Body of pancreas (tissue), 4 donors: Measurements from ENCODE around the gene IFIT5. TPM values are rescaled to one million over a fixed set of nuclear protein-coding genes. Genes with fewer than 3 reads are reported as not detected.
"Not testable (repeated sequence)": the region's sequence is repeated elsewhere in the genome, so short reads cannot be mapped to it uniquely, and the experiment has no call there.

ENCODE experiments used
- ATAC-seq: fragments of 150-250 bp; one replicate; pipeline ENCODE4 v1.9.1; 2016
- DNase-seq, 4 donors: peaks; one replicate each; pipeline ENCODE4 v3.0.0-alpha.2; 2019
- H3K27ac ChIP-seq, 4 donors: fragments of 200-600 bp; sonication (generic); 1 replicate in 3 of 4; 2 replicates in 1 of 4; pipeline versions ENCODE4 v1.5.1 to v1.6.1; 2016 to 2019; ENCODE audit warnings: mild to moderate bottlenecking in 1 of 4, mixed read lengths in 1 of 4, moderate library complexity in 1 of 4
- H3K27me3 ChIP-seq, 2 donors: fragments of 200-600 bp; sonication (generic); one replicate each; pipeline ENCODE4 v1.6.0; 2016; ENCODE audit warnings: mild to moderate bottlenecking in 1 of 2
- H3K36me3 ChIP-seq, 2 donors: fragments of 200-600 bp; sonication (generic); replicated peaks in 1 of 2; 2 replicates each; pipeline ENCODE4 v1.5.1; 2016; ENCODE audit warnings: low read depth in 2 of 2; ENCODE audit not compliant: insufficient read depth in 1 of 2
- H3K4me1 ChIP-seq: fragments of 200-600 bp; sonication (generic); one replicate; pipeline ENCODE4 v1.6.0; 2016
- H3K4me3 ChIP-seq, 2 donors: fragments of 200-600 bp; sonication (generic); 1 replicate in 1 of 2; 2 replicates in 1 of 2; pipeline ENCODE4 v1.5.1; 2016 to 2019
- H3K9me3 ChIP-seq, 3 donors: fragments of 200-600 bp; sonication (generic); 1 replicate in 2 of 3; 2 replicates in 1 of 3; pipeline ENCODE4 v1.5.1; 2016
- CTCF ChIP-seq, 7 experiments: fragments of 450-650 bp in 4 of 7; fragments of 200-600 bp in 3 of 7; sonication (generic) in 3 of 7; IDR thresholded peaks; one replicate each; pipeline ENCODE4 v1.5.1; 2016 to 2019; ENCODE audit warnings: antibody characterized with exemption in 7 of 7
- POLR2A ChIP-seq, 3 donors: fragments of 450-650 bp; IDR thresholded peaks; one replicate each; pipeline ENCODE4 v1.6.1; 2016; ENCODE audit warnings: antibody characterized with exemption in 3 of 3, mild to moderate bottlenecking in 2 of 3
- WGBS, 2 donors: methylation state at CpG; one replicate each; pipeline ENCODE4 v1.1.5; 2017; 5-methylcytosine and 5-hydroxymethylcytosine counted together
- intact Hi-C: fragments of 100-400 bp; cut with DNase I; formaldehyde crosslinking; loops from one replicate; pipeline ENCODE4 v1.15.1; 2023
- total RNA-seq, 2 donors: library from RNA; depleted of rRNA; stranded (reverse); fragments of >200 nt; gene quantifications; one replicate each; pipeline ENCODE4 v1.1.0, GENCODE V29; 2016

IFIT5 gene
- total RNA-seq, 2 donors from 2014 or later: 1.6 to 11.7 TPM

GRCh38 chr10:89403043-89403442 is 11.3 kb upstream of the IFIT5 start:
- intact Hi-C loops: no loop called here
- H3K27me3 ChIP-seq: no peaks in the 10 kb centered on the region
- H3K27ac ChIP-seq: no peak overlapping the region
- no peak for TF ChIP-seq CTCF (IDR thresholded peaks at IDR 0.05)
- TF ChIP-seq POLR2A (IDR thresholded peaks at IDR 0.05): no peak
- DNase-seq (no peak), ATAC-seq (no peak)
- H3K9me3 ChIP-seq: no peaks in the 10 kb centered on the region
- H3K4me1 ChIP-seq: peaks cover 6% of the 10 kb centered on the region
- WGBS, 2 donors: 92 to 99% methylated on average over 2 of the region's 2 CpGs
- H3K4me3 ChIP-seq: no peak overlapping the region
- H3K36me3 ChIP-seq: no peaks in the 10 kb centered on the region

GRCh38 chr10:89404104-89405047 is 10.0 kb upstream of the IFIT5 start:
- TF ChIP-seq CTCF (IDR thresholded peaks at IDR 0.05) (no peak), POLR2A (IDR thresholded peaks at IDR 0.05) (no peak)
- intact Hi-C loops: no loop called here
- Histone ChIP-seq H3K27ac (peak overlapping the region in 3 of 4 donors; percentile 6 to 41 (median 18)), H3K4me1 (peaks cover 6% of the 10 kb centered on the region), H3K9me3 (no peaks in the 10 kb centered on the region), H3K36me3 (no peaks in the 10 kb centered on the region), H3K4me3 (no peak overlapping the region), H3K27me3 (no peaks in the 10 kb centered on the region)
- DNase-seq (peak in 2 of 4 donors; percentile 25 to 44), ATAC-seq (peak; percentile 73)
- 78 to 80% methylated on average over 11 of the region's 11 CpGs for WGBS, 2 donors

- intact Hi-C loops, H3K36me3 ChIP-seq, DNase-seq: not testable (repeated sequence)
Measured at GRCh38 chr10:89406178-89406577, 8.2 kb upstream of the IFIT5 start.

GRCh38 chr10:89407792-89408191 is 6.6 kb upstream of the IFIT5 start:
- intact Hi-C loops, H3K9me3 ChIP-seq, H3K27ac ChIP-seq, H3K4me3 ChIP-seq, H3K27me3 ChIP-seq, ATAC-seq, DNase-seq, H3K4me1 ChIP-seq, H3K36me3 ChIP-seq: not testable (repeated sequence)
- 89 to 90% methylated on average over 3 of the region's 3 CpGs for WGBS, 2 donors

More at GRCh38 chr10:89406178-89406577, 8.2 kb upstream of the IFIT5 start:
- not testable (repeated sequence) for H3K4me1 ChIP-seq, H3K4me3 ChIP-seq, H3K27ac ChIP-seq, H3K9me3 ChIP-seq, ATAC-seq, H3K27me3 ChIP-seq
- WGBS, 2 donors: 93 to 97% methylated on average over 9 of the region's 9 CpGs

GRCh38 chr10:89409282-89409681 is 5.1 kb upstream of the IFIT5 start:
- WGBS, 2 donors: 78 to 81% methylated on average over 5 of the region's 5 CpGs
- H3K27me3 ChIP-seq, H3K9me3 ChIP-seq, H3K27ac ChIP-seq, DNase-seq, intact Hi-C loops, H3K4me3 ChIP-seq, ATAC-seq, H3K36me3 ChIP-seq: not testable (repeated sequence)
- peaks cover 11% of the 10 kb centered on the region for H3K4me1 ChIP-seq

- H3K9me3 ChIP-seq, intact Hi-C loops, H3K27ac ChIP-seq, DNase-seq, H3K27me3 ChIP-seq, H3K4me3 ChIP-seq, H3K36me3 ChIP-seq, ATAC-seq: not testable (repeated sequence)
- WGBS, 2 donors: 83 to 97% methylated on average over 5 of the region's 5 CpGs
- H3K4me1 ChIP-seq: peaks cover 11% of the 10 kb centered on the region
Measured at GRCh38 chr10:89410551-89410950, 3.8 kb upstream of the IFIT5 start.

GRCh38 chr10:89411135-89411534 is 3.2 kb upstream of the IFIT5 start:
- 72 to 80% methylated on average over 2 of the region's 2 CpGs for WGBS, 2 donors
- H3K4me3 ChIP-seq, H3K36me3 ChIP-seq, H3K27ac ChIP-seq, intact Hi-C loops, H3K9me3 ChIP-seq, ATAC-seq, DNase-seq, H3K27me3 ChIP-seq: not testable (repeated sequence)
- peaks cover 17% of the 10 kb centered on the region for H3K4me1 ChIP-seq

- H3K36me3 ChIP-seq, ATAC-seq, H3K4me3 ChIP-seq, H3K9me3 ChIP-seq, DNase-seq, H3K27me3 ChIP-seq, H3K27ac ChIP-seq, intact Hi-C loops: not testable (repeated sequence)
- WGBS, 2 donors: 87 to 89% methylated on average over 10 of the region's 10 CpGs
- H3K4me1 ChIP-seq: peaks cover 26% of the 10 kb centered on the region
Measured at GRCh38 chr10:89412276-89412675, 2.1 kb upstream of the IFIT5 start.
